ENCODE measurements around the gene FZD10.

FZD10 gene

GRCh38 chr12:130186651-130187268 is 24.5 kb downstream of the FZD10 start:
- no peak for FAIRE-seq
- TF ChIP-seq, protein P1, sequence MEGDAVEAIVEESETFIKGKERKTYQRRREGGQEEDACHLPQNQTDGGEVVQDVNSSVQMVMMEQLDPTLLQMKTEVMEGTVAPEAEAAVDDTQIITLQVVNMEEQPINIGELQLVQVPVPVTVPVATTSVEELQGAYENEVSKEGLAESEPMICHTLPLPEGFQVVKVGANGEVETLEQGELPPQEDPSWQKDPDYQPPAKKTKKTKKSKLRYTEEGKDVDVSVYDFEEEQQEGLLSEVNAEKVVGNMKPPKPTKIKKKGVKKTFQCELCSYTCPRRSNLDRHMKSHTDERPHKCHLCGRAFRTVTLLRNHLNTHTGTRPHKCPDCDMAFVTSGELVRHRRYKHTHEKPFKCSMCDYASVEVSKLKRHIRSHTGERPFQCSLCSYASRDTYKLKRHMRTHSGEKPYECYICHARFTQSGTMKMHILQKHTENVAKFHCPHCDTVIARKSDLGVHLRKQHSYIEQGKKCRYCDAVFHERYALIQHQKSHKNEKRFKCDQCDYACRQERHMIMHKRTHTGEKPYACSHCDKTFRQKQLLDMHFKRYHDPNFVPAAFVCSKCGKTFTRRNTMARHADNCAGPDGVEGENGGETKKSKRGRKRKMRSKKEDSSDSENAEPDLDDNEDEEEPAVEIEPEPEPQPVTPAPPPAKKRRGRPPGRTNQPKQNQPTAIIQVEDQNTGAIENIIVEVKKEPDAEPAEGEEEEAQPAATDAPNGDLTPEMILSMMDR (IDR thresholded peaks at IDR 0.05; ENCODE audit: insufficient read depth, missing control alignments): no peak
- DNase-seq (ENCODE audit: insufficient read length, low spot score): no peak

DNA sequence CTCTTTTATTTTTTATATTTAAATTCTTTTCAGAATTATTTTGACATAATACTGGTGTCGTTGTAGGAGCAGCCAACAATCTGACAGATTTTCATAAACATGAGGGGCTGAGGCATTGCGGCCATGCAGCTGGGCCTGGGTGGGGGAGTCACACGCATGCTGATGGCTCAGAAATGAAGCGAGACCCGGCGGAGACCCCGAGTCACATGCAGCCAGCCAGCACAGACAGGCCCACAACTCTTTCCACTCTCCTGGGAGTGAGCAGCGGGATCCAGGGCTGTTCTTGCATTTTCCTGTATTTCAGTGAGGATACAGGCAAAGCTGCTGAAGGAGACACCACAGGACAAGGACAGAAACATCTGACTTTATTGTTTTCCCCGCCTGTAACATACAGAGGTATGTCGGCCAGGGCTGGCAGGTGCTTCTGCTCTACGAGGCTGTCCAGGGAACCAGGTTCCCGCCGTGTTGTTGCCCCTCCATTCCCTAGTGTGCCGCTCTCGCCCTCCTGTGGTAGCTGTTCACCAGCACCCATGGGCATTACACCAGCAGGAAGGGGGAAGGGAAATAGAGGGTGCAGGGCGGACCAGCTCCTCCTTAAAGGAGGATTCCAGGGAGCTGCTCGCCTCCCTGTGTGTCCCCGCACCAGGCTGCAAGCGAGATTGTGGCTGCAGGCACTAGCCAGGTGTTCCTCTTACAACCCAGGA is 30.5 kb downstream of the FZD10 start:
- DNase-seq (ENCODE audit: insufficient read length, low spot score): no peak

GRCh38 chr12:130194154-130194553 is 31.9 kb downstream of the FZD10 start:
- no peak for DNase-seq (ENCODE audit: insufficient read length, low spot score)
- FAIRE-seq: no peak
- TF ChIP-seq, protein P1 (IDR thresholded peaks at IDR 0.05; ENCODE audit: insufficient read depth, missing control alignments): no peak

More for the DNA sequence above, 30.5 kb downstream of the FZD10 start:
- FAIRE-seq: no peak
- TF ChIP-seq, protein P1 (IDR thresholded peaks at IDR 0.05; ENCODE audit: insufficient read depth, missing control alignments): peak; percentile 20

- DNase-seq (ENCODE audit: insufficient read length, low spot score) (no peak), FAIRE-seq (no peak)
- TF ChIP-seq, protein P1 (IDR thresholded peaks at IDR 0.05; ENCODE audit: insufficient read depth, missing control alignments): no peak
Measured at GRCh38 chr12:130195369-130195768, 33.1 kb downstream of the FZD10 start.

GRCh38 chr12:130195776-130196175 is 33.5 kb downstream of the FZD10 start:
- TF ChIP-seq, protein P1 (IDR thresholded peaks at IDR 0.05; ENCODE audit: insufficient read depth, missing control alignments): no peak
- DNase-seq (ENCODE audit: insufficient read length, low spot score) (no peak), FAIRE-seq (no peak)

- FAIRE-seq (no peak), DNase-seq (ENCODE audit: insufficient read length, low spot score) (no peak)
- TF ChIP-seq, protein P1 (IDR thresholded peaks at IDR 0.05; ENCODE audit: insufficient read depth, missing control alignments): no peak
Measured at GRCh38 chr12:130196827-130197226, 34.6 kb downstream of the FZD10 start.

All from D721Med (cell line).